ENCODE data around the gene UBE2H. TPM values are rescaled to one million over a fixed set of nuclear protein-coding genes. Genes with fewer than 3 reads are reported as not detected.
A peak's percentile ranks its signal among the peaks of the same experiment; 100 is the strongest.
"Not testable (repeated sequence)": the region's sequence is repeated elsewhere in the genome, so short reads cannot be mapped to it uniquely, and the experiment has no call there.

The UBE2H gene
- total RNA-seq, 1 experiment from 2014 or later = 34.7 TPM

DNA sequence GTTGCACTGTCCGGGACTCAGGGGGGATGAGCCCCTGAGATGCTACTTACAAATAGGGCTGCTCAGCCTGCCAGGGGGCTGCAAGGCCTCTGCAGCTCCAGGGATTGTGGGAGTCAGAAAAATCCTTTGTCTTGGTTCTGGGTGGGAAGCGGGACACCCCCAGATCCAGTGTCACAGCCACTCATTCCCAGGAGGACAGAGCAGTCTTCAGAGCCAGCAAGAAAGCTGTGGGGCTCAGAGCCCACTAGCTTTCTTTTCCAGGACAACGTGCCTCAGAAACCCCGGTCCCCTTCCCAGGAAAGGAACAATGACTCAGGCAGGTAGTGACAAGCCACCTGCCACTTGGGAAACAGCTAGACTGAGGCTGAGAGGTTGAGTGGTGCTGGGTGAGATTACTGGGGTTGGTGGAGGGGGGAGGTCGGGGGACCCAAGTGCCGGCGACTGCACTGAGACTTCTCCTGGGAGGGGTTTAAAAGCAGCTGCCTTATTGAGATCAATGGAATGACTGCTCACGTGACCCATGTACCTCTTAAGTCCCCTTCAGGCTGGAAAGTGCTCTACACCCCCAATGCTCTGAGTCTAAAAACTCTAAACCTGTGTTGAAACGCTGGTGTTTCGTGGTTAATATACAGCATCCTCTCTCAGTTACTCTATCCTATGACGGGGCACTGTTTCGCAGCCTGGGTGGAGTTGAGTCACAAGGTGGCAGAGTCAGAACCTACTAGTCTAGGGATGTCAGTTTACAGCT, 123.6 kb downstream of the UBE2H start:
- no peak for DNase-seq
- H3K4me2 ChIP-seq (ENCODE audit: low read depth, low read length, poor library complexity, severe bottlenecking) = peak overlapping the region; percentile 67
- H2AFZ ChIP-seq (ENCODE audit: low read length) = no peak overlapping the region
- no peak overlapping the region for H3K4me3 ChIP-seq (ENCODE audit: low read length)
- no peaks in the 10 kb centered on the region for H3K9me2 ChIP-seq (replicated peaks; ENCODE audit: insufficient read depth, low read length)
- H3K36me3 ChIP-seq (ENCODE audit: insufficient read depth, low read length) = no peaks in the 10 kb centered on the region
- no peaks in the 10 kb centered on the region for H3K9me3 ChIP-seq (ENCODE audit: low read length)
- no peaks in the 10 kb centered on the region for H3K79me2 ChIP-seq (ENCODE audit: low read length)
- no peak overlapping the region for H3K27ac ChIP-seq (ENCODE audit: low read length)
- H3K9ac ChIP-seq (ENCODE audit: low read length) = no peak overlapping the region
- peaks cover 26% of the 10 kb centered on the region for H3K4me1 ChIP-seq (ENCODE audit: low read length)
- no peaks in the 10 kb centered on the region for H3K27me3 ChIP-seq (ENCODE audit: low read length)
- H4K20me1 ChIP-seq (ENCODE audit: insufficient read depth, low read depth, low read length) = no peaks in the 10 kb centered on the region

DNA sequence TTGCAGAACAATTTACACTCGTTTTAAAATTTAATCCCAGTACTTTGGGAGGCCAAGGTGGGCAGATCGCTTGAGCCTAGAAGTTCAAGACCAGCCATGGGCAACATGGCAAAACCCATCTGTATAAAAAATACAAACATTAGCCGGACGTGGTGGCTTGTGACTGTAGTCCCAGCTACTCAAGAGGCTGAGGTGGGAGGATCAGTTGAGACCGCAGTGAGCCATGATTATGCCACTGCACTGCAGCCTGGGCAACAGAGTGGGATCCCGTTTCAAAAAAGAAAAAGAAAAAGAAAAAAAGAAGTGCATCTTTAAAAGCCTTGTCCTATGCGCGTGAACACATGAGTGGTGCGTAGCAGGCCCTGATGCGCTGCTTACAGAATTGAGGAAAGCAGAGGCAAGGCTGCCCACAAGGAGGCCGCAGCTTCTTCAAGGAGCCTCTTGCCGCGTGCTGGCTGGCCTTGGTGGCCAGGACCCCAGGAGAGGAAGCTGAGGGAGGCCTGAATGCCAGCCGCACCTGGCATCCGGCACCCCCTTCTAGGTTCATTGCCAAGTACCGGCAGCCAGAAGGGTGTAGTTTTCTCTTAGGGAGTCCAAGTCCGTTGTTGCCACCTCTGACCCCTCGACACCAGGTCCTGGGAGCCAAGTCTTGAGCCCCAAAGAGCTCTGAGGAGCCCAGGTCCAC, 124.5 kb downstream of the UBE2H start:
- no peaks in the 10 kb centered on the region for H3K79me2 ChIP-seq (ENCODE audit: low read length)
- no peak overlapping the region for H2AFZ ChIP-seq (ENCODE audit: low read length)
- H3K4me2 ChIP-seq (ENCODE audit: low read depth, low read length, poor library complexity, severe bottlenecking) = no peak overlapping the region
- H3K27me3 ChIP-seq (ENCODE audit: low read length) = no peaks in the 10 kb centered on the region
- no peak overlapping the region for H3K9ac ChIP-seq (ENCODE audit: low read length)
- H3K27ac ChIP-seq (ENCODE audit: low read length) = no peak overlapping the region
- H3K36me3 ChIP-seq (ENCODE audit: insufficient read depth, low read length) = no peaks in the 10 kb centered on the region
- peaks cover 26% of the 10 kb centered on the region for H3K4me1 ChIP-seq (ENCODE audit: low read length)
- no peaks in the 10 kb centered on the region for H4K20me1 ChIP-seq (ENCODE audit: insufficient read depth, low read depth, low read length)
- H3K9me2 ChIP-seq (replicated peaks; ENCODE audit: insufficient read depth, low read length) = no peaks in the 10 kb centered on the region
- no peak for DNase-seq
- H3K9me3 ChIP-seq (ENCODE audit: low read length) = no peaks in the 10 kb centered on the region
- no peak overlapping the region for H3K4me3 ChIP-seq (ENCODE audit: low read length)

DNA sequence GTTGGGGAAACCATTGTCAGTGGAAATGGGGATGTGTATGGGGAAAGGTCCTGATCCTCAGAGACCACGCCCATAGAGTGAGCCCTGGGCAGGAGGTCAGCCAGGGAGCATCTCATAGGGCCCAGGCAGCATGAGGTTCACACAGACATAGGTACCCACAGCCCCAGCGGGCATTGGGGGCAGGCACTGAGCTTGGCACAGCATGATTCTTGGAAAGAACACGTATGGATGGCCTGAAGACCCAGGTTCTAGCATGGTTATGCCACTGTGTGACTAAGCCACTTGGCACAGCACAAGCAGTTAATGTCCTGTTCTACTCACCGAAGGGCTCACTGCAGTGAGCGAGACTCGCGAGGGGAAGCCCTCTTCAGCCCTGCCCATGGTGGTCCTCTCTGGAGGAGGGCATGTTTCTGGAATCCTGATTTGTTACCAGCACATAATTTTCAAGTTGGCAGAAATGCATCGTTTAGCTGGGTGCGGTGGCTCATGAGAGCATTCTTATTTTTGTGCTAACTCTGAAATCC, 125.2 kb downstream of the UBE2H start:
- Histone ChIP-seq H3K9me2 (replicated peaks; ENCODE audit: insufficient read depth, low read length) (no peaks in the 10 kb centered on the region), H3K9ac (ENCODE audit: low read length) (no peak overlapping the region), H3K27ac (ENCODE audit: low read length) (no peak overlapping the region), H3K27me3 (ENCODE audit: low read length) (no peaks in the 10 kb centered on the region), H3K79me2 (ENCODE audit: low read length) (no peaks in the 10 kb centered on the region), H3K4me3 (ENCODE audit: low read length) (no peak overlapping the region), H3K4me1 (ENCODE audit: low read length) (peaks cover 26% of the 10 kb centered on the region), H4K20me1 (ENCODE audit: insufficient read depth, low read depth, low read length) (no peaks in the 10 kb centered on the region), H3K36me3 (ENCODE audit: insufficient read depth, low read length) (no peaks in the 10 kb centered on the region), H3K4me2 (ENCODE audit: low read depth, low read length, poor library complexity, severe bottlenecking) (no peak overlapping the region), H3K9me3 (ENCODE audit: low read length) (no peaks in the 10 kb centered on the region), H2AFZ (ENCODE audit: low read length) (no peak overlapping the region)
- DNase-seq = no peak

DNA sequence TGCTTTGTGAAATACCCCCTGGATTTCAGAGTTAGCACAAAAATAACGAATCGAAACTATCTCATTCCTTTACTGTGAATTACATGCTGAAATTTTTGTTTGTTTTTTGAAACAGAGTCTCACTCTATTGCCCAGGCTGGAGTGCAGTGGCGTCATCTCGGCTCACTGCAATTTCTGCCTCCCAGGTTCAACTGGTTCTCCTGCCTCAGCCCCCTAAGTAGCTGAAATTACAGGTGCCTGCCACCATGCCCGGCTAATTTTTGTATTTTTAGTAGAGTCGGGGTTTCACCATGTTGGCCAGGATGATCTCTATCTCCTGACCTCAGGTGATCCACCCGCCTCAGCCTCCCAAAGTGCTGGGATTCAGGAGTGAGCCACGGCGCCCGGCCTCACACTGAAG, 125.9 kb downstream of the UBE2H start:
- H3K79me2 ChIP-seq (ENCODE audit: low read length); H2AFZ ChIP-seq (ENCODE audit: low read length); H3K9me3 ChIP-seq (ENCODE audit: low read length); H3K27me3 ChIP-seq (ENCODE audit: low read length); H3K9ac ChIP-seq (ENCODE audit: low read length); H3K4me2 ChIP-seq (ENCODE audit: low read depth, low read length, poor library complexity, severe bottlenecking); H3K4me3 ChIP-seq (ENCODE audit: low read length); H3K36me3 ChIP-seq (ENCODE audit: insufficient read depth, low read length); DNase-seq; H4K20me1 ChIP-seq (ENCODE audit: insufficient read depth, low read depth, low read length); H3K27ac ChIP-seq (ENCODE audit: low read length); H3K9me2 ChIP-seq (replicated peaks; ENCODE audit: insufficient read depth, low read length): not testable (repeated sequence)
- H3K4me1 ChIP-seq (ENCODE audit: low read length) = peaks cover 26% of the 10 kb centered on the region

DNA sequence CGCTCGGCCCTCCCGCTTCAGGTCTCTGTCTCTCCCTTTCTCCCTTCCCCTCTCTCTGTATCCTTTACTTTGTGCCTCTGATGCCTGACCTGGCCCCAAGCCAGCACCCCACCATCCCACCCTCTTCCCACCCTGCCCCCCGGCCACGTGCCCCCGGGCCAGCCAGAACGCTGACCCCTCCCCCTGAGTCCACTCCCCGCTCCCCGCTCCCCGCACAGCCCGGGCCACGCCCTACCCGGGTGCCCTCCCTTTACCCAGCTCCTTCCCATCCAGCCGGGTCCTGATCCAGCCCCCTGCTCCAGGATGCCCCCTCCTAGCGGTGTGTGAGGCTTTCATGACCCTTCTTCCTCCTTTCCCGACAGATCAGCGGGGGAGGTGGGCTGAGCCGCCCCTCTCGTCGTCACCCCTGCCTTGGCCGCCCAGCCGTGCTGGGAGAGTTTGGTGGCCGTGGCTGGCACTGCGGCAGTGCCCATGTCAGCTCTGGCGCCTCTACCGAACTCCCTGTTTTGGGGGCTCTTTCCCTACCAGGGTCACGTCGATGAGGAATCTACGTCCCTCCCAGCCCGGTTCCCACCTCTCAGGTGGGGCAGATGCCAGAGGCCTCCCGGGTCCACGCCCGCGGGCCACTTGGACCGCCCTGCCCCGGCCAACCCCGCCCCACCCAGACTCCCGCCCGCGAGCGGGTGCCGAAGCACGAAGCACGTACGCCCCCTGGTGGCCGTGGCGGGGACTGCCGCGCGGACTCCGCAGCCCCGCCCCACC, 127.4 kb downstream of the UBE2H start:
- Histone ChIP-seq H3K27ac (ENCODE audit: low read length) (no peak overlapping the region), H3K36me3 (ENCODE audit: insufficient read depth, low read length) (no peaks in the 10 kb centered on the region), H4K20me1 (ENCODE audit: insufficient read depth, low read depth, low read length) (no peaks in the 10 kb centered on the region), H3K9ac (ENCODE audit: low read length) (peak overlapping the region; percentile 61), H3K79me2 (ENCODE audit: low read length) (no peaks in the 10 kb centered on the region), H3K4me2 (ENCODE audit: low read depth, low read length, poor library complexity, severe bottlenecking) (peak overlapping the region; percentile 97), H3K27me3 (ENCODE audit: low read length) (no peaks in the 10 kb centered on the region), H3K9me2 (replicated peaks; ENCODE audit: insufficient read depth, low read length) (no peaks in the 10 kb centered on the region), H3K4me1 (ENCODE audit: low read length) (peaks cover 22% of the 10 kb centered on the region), H3K4me3 (ENCODE audit: low read length) (peak overlapping the region; percentile 85), H2AFZ (ENCODE audit: low read length) (peak overlapping the region; percentile 67), H3K9me3 (ENCODE audit: low read length) (no peaks in the 10 kb centered on the region)
- DNase-seq = peak; percentile 93

DNA sequence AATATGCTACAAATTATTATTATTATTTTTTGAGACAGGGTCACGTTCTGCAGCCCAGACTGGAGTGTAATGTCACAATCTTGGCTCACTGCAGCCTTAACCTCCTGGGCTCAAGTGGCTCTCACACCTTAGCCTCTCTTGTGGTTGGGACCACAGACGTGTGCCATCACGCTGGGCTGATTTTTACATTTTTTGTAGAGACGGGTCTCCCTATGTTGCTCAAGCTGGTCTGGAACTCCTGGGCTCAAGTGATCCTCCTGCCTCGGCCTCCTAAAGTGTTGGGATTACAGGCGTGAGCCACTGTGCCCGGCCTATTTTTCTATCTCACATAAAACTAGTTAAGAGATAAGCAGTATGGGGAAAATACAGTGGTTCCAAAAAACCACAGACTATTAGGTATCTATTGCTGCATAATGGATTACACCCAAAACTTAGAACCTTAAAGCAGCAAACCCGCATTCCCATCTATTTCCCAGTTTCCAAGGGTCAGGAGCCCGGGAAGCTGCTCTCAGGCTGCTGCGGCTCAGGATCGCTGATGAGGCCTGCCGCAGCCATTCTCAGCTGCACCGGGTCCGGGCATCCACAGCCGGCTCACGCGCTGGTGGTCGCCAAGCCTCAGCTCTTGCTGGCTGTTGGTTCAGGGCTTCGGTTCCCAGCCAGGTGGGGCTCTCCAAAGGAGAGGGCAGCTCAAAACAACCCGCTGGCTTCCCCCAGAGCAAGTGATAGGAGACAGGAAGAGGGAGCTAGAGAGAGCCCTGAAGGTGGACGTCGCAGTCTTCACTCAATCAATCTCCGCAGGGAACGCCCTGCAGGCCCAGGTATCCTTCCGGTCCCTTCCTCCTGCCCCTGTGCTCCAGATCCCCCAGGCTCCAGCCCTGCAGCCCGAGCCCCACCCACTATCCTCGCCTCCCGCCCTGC, 128.2 kb downstream of the UBE2H start:
- no peaks in the 10 kb centered on the region for H4K20me1 ChIP-seq (ENCODE audit: insufficient read depth, low read depth, low read length)
- H3K4me3 ChIP-seq (ENCODE audit: low read length) = peak overlapping the region; percentile 85
- H3K27ac ChIP-seq (ENCODE audit: low read length) = no peak overlapping the region
- H3K9ac ChIP-seq (ENCODE audit: low read length) = peak overlapping the region; percentile 61
- no peak for DNase-seq
- no peaks in the 10 kb centered on the region for H3K9me3 ChIP-seq (ENCODE audit: low read length)
- H3K9me2 ChIP-seq (replicated peaks; ENCODE audit: insufficient read depth, low read length) = no peaks in the 10 kb centered on the region
- no peaks in the 10 kb centered on the region for H3K79me2 ChIP-seq (ENCODE audit: low read length)
- peak overlapping the region; percentile 67 for H2AFZ ChIP-seq (ENCODE audit: low read length)
- H3K36me3 ChIP-seq (ENCODE audit: insufficient read depth, low read length) = no peaks in the 10 kb centered on the region
- H3K4me1 ChIP-seq (ENCODE audit: low read length) = peaks cover 14% of the 10 kb centered on the region
- H3K4me2 ChIP-seq (ENCODE audit: low read depth, low read length, poor library complexity, severe bottlenecking) = peak overlapping the region; percentile 97
- no peaks in the 10 kb centered on the region for H3K27me3 ChIP-seq (ENCODE audit: low read length)

DNA sequence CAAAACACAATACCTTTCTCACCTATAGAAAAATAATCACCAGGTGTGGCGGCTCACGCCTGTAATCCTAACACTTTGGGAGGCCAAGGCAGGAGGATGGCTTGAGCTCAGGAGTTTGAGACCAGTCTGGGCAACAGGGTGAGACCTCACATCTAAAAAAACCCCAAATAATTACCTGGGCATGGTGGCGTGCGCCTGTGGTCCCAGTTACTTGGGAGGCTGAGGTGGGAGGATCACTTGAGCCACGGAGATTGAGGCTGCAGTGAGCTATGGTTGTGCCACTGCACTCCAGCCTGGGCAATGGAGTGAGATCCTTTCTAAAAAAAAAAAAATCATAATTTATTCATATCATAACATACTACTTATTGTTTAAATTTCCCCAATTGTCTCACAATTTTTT, 129.6 kb downstream of the UBE2H start:
- H3K9me3 ChIP-seq (ENCODE audit: low read length); H3K9ac ChIP-seq (ENCODE audit: low read length); H3K36me3 ChIP-seq (ENCODE audit: insufficient read depth, low read length); DNase-seq; H3K4me3 ChIP-seq (ENCODE audit: low read length); H3K27ac ChIP-seq (ENCODE audit: low read length); H3K9me2 ChIP-seq (replicated peaks; ENCODE audit: insufficient read depth, low read length); H3K27me3 ChIP-seq (ENCODE audit: low read length); H3K4me2 ChIP-seq (ENCODE audit: low read depth, low read length, poor library complexity, severe bottlenecking); H2AFZ ChIP-seq (ENCODE audit: low read length); H4K20me1 ChIP-seq (ENCODE audit: insufficient read depth, low read depth, low read length); H3K79me2 ChIP-seq (ENCODE audit: low read length): not testable (repeated sequence)
- peaks cover 14% of the 10 kb centered on the region for H3K4me1 ChIP-seq (ENCODE audit: low read length)

All from Karpas-422 (cell line).